HG02884 (cell line): Measurements from ENCODE around the gene MXD4.

Source experiments
- ATAC-seq: cut with Tn5 transposase; IDR thresholded peaks from one replicate; pipeline ENCODE4 v1.9.1; 2021; ENCODE audit warnings: mild to moderate bottlenecking, moderate library complexity; ENCODE audit not compliant: unreplicated experiment

Gene MXD4

DNA sequence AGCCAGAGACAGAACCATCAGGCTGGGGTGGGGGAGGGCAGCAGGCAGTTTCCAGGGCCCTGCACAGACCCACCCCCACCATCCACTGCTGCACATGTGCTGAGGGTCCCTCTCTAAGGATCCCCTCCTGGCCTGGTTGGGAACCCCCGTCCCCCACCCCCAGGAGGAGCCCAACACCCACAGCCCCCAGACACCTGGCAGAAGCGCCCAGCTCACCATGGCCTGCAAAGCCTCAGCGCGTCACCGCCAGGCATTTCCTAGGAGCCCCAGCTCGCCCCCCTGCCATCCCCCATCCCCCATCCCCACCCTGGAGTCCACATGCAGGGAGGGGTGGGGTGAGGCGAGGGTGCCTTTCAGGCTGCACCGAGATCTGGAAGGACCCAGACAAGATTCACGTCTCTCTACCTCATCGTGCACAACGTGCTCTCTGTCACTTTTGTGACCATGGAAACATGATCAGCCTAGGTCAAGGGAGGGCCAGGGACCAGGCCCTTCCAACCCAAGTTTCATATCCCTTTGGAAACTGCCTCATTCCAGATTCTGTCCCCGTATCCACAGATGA, 9.3 kb downstream of the MXD4 start:
- no peak for ATAC-seq

DNA sequence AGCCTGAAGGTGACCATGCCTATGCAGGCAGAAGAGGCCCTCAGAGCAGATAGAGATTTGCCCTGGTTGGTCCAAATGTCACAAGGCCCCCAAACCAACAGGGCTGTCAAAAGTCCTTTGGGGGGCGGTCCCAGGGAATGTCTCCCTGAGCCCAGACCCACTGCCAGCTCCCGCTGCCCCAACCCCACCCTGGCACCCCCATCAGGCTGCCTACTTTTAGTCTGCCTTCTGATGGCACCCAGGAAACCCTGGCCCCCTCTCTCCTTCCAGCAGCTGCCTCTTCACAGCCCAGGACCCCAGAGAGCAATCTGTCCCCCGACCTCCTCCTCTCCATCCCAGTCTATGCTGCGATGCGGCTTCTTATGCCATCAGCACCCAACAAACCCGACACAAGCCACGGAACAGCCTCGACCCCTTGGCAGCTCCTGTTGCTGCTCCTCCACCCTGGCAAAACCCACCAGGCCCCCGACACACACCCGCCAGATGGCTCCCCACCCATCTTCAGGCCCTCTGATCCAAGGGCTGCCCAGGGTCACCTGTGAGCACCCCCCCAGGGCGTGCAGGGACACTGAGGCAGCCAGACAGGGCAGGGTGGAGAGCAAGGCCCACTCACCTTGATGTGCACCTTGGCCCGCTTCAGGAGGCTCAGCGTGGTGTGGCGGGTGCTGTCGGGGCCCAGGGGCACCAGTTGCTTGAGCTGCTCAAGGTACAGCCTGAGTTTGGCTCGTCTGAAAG, 9.9 kb downstream of the MXD4 start:
- no peak for ATAC-seq

DNA sequence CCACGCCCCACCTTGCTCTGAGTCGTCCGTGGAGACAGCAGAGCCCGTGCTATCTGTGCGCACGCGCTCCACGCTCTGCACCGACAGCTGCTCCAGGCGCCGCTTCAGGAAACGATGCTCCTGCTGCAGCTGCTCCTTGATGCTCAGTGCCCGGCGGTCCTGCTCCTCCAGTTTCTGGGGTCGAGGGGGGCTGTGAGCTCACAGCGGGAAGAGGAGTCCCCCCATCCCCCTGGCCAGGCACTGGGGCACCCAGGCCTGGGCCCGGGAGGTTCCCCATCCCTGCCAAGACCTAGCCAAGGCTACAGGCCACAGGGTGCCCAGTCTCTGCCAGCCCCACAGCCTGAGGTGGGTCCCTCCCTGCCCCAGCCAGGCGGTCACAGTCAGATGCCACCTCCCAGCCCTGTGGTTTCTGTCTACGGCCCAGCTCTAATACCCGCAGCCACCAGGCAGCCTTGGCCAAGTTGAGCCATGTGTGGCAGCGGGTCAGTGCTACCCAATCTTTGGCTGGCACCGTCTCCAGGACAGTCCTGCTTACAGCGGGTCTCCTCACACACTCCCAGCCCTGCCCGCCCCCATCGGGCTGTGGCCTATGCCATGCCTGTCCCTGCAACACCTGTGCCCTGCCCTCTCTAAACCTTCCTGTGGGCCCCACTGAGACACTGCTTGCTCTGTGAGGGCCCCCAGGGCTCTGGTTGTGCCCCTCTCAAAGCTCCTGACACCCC, 10.7 kb downstream of the MXD4 start:
- ATAC-seq = no peak

DNA sequence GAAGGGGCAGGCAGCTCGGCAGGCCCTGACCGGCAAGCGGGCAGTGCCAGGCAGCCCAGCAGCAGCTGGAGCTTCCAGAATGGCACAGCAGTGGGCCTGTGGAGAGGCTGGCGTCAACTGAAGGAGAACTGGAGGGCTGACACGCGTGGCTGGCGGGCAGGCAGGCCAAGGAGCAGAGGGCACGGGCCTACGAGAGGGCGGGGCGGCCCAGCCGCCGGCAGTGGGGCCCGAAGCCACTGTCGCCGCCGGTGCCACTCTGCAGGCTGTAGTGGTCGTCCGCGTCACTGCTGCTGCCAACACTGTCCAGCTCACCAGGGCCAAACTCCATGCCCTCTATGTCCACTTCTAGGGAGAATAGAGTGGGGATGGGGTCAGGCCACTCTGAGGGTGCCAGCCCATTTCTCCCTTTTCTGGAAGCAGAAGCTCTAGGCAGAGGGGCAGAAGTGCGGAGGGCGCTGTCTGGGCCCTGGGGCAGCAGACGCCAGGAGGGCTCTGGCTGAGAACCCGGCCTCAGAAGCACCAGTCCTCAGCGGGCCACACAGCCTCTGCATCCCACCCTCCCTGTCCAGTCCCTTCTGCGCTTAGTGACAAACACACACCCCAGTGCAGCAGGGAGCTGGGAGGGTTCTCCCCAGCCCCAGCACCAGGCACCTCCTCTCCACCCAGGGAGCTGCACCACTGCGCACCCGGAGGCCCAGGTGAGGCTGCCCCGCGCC, 11.4 kb downstream of the MXD4 start:
- no peak for ATAC-seq

DNA sequence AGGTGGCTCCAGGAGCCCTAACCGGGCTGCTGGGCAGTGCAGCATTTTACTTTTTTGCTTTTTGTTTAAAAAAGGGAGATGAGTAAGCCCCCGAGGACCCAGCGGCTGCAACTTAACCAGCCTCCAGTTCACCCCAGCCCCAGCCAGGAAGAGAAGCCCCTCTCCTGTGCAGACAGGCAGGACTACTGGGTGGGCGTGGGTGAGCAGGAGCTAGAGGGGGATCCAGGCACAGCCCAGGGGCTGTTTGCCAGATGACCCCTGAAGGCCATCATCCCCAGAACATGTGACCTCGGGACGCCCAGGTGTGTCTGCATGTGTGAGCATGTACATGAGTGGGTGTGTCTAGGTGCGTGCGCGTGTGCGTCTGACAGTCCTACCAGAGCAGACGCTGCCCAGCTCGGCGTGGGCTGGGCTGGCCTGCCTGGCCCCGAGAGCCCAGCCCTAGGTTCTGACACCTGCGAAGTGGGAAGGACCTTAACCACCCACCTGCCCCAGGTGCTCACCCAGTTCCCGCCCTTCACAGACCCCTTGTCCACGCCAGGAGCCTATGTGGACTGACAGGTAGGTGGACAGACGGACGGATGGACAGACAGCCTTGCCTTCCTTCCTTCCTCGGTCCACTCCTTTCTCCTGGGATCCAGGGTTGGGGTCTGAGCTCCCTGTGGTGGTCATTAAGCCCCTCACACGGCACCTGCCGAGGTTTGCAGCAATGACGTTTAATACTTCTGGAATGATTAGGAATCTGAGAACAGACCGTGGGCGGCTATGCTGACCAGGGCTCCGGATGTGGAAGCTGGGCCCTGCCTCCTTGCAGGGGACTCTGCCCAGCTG, 12.2 kb downstream of the MXD4 start:
- ATAC-seq = no peak

DNA sequence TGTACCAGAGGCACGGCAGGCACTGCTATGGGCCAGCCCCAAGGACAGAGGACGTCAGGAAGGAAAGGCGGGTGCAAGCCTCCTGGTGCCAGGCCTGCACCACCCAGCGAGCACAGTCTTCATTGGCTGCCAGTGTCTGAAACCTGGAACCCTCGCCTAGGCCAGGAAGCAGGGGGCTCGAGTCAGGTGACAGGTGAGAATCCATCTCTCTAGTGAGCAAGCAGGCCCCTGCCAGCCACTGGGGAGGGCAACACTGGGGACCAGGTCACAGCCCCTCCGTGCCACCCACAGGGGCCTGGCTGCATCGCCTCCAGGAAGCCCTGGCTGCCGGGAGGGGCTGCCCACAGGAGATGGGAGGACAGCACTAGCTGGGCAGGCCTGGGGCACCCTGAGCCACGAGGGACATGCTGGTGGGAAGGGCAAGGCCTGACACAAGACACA, 13.1 kb downstream of the MXD4 start:
- no peak for ATAC-seq

DNA sequence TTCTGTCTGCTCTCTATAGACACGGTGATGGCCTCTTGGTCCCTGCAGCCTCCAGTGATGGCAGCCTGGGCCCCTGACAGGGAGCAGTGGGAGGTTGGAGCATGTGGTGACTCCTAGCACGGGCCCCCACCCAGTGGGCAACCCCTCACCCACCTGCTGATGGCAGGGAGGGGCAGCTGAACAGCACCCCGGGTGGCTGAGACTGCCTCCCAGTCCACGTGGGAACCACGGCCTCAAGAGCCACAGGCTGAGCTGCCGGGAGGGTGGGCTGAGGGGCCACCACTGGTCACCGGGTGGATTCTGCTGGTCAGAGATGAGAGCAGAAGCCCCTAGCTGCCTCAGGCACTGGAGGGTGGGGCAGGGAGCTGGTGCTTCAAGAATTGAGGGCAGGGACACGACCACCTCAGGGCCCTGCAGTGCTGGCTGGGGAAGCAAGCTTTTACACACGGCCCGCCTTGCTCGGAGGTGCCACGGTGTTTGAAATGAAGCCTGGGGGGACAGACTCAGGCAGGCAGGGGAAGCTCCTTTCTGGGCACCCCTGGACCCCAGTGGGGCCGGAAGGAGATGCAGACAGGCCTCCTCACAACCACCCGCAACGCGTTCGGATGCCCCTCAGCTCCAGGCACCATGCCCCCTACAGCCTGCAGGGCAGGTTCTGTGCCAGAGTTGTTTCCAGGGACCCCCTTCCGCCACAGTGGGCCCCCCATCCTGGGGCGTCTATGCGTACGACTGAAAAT, 13.7 kb downstream of the MXD4 start:
- ATAC-seq = no peak

DNA sequence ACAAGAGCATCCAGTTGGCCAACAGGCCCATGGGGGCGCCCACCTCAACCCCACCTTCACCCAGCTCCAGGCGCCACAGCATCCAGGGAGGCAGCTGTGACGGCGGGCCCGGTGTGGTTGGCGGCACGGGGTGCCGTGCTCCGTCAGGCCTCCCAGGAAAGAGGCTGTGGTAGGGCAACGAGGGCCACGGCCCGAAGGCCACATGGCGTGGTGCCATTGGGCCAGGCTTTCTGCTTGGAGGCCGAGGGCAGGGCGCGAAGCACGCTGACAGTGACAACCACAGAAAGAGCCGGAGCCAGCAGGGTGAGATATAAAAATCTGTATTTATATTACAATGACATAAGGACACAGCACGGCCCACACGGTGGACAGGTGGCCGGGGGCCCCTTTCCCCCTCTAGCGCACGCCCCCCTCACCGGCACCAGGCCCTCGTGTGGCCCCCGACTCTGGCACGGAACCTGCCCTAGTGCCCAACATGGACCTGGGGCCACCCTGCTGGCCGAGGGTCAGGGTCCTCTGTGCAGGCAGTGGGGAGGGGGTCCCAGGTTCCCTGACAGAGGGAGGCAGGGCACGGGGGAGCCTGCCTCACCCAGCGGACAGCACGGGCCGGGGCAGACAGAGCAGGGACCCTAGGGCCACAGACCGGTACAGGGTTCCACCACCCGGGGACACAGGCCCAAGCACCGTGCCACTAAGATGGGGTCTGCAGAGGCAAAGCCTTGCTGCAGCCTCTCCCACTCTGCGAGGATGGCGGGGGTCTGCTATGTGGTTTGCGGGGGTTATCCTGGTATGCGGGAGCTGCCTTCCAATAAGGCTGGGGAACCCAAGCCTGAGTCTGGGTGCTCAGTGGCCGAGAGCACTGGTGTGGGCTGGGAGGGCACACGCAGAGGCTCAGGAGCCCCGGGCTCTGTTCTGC, 14.5 kb downstream of the MXD4 start:
- ATAC-seq = no peak

DNA sequence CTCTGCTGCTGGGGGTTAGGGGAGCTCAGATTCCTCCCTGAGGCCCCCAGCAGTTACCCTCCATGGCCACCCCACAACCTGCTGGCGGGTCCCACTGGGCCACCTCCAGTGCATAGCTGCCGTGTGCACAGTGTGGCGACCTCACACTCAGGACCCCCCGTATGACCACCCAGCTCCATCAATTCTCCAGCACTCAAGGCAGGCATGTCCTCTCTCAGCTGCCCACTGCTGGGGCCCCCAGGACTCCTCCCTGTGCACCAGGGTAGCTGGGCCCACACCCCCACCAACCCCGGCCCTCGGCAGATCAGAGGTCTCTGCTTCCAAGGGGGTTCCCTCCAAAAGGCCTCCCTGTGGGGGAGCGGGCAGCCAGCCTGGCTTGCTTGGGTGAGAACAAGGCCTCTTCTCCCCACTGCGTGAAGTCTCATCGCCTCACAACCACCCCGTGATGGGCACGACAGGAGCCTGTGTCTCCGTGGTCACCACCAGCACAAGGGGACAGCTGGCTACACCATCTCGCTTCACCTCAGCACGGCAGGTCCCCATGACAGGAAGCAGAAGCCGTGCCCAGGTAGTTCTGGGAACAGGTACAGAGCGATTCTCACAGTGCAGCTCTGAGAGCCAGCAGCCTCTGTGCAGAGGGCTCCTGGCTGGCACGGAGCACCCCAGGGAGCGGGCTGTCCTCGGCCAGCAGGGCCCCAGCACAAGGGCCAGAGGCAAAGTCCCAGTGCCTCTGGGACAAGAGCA, 15.4 kb downstream of the MXD4 start:
- ATAC-seq = no peak

DNA sequence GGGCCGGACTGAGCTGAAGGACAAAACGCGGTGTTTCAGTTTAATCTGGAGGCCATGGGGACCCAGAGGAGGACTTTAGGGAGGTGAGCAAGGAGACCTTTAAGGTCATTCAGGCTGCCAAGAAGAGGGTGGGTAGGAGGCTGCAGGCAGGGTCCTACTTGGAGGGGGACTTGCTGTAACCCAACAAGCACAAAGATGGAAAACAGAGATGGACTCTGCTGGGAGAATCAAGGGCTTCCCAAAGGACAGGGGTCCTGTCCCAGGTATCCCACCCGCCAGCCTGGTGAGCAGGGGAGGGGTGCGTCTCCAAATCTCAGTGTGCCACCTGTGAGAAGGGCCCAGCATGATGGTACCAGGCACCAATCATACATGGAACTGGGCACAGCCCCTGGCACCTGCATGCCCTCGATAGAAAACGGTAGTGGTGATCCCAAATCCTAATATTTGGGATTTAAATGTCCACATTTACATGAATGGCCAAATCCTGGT, 16.1 kb downstream of the MXD4 start:
- no peak for ATAC-seq

DNA sequence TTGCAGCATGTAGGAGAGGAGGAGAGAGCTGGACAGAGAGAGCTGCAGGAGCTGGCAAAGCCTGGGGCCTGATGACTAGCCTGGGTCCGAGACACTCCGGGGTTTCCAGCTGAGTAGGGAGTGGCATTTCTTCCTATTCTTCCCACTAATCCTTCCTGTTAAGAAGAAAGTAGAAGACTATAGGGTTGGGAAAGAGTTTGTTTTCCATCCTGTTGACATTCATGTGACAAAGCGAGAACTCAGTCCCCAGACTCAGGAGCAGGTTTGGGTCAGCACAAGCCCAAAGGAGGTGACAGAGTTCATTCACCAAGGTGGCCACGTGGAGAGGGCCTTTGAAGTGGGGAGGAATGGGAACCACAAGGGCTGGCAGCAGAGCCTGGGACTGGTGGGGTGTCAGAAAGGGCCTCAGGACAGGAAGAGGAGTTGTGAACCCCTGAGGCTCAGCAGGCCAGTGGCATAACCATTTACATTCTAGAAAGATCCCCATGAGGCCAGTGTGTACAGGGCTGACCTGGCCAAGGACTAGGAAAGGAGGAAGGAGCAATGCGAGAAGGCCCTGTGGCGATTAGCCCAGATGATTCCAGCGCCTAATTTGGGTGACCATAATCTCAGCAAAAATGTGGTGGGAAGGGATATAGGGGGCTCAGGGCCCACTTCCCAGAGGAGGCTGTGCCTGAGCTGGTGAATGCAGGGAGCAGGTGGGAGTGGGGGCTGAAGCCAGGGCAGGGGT, 16.7 kb downstream of the MXD4 start:
- ATAC-seq = no peak

DNA sequence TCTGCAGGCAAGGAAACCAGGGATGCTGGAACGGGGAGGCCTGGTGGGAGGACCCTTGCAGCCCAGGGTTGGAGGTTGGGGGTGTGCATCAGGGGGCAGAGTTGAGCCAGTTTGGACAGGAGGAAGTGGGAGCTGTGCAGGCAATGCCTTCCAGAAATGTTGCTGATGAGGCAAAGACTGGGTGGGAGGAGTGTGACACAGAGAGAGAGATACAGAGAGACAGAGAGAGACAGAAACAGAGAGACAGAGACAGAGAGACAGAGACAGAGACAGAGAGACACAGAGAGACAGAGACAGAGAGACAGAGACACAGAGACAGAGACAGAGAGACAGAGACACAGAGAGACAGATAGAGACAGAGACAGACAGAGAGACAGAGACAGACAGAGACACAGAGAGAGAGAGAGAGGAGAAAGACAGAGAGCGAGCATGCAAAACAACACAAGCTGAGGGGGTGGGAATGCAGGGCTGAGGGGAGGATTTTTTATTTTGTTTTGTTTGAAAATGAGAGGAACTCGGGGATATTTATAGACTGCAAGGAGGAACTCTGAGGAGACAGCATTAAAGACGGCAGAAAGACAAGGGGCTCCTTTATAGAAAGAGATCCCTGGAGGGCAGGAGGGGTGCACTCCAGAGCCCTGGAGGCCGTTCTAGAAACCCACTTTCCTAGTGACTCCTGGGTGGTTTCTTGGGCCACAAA, 18.1 kb downstream of the MXD4 start:
- ATAC-seq = no peak

DNA sequence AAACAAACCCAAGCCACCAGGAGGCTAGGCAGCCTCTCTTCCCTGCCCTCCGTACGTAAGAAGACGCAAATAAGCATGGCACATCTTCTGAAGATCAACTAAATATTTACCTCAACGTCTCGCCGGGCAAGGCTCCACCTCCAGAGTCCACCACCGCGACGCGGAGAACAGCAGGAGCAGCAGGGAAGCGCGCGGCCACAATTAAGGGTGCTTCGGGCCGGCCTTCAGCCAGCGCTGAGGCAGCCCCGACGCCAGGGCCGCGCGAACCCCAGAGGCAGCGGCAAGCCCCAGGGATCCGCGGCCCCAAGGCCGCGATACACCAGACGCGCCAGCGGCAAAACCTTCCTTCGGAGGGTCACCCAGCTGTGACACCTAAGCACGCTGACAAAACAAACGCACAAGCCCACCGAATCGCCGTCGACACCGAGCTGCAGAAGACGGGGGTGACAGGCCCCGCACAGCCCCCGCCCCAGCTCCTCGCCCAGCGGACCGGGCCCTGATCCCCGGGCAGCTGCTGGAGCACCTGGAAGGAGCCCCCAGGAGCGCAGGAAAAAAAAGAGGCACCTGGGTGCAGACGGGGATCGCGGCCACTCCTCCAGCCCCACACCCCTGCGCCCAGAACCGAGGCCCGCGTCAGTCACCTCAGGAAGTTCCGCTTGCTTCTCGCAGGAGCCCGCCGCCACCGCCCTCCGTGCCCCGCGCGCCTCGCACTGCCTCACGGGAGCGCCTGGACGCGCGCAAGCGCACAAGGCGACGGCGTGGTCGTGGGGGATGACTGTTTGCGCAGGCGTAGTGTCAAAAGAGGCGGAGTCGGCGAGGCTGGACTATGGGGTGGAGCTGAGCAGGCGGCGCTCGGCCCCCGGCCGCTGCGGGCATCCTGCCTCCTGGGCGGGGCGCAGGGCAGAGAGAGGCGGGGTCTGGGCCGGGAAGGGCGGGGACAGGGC, 20.2 kb downstream of the MXD4 start, which contains the start of the genes HAUS3 and POLN:
HAUS3 (minus strand) TSS at position 712 of the 944 bp plus-strand sequence. CDS start 1,175 bp downstream, outside the sequence.
POLN (minus strand) TSS at position 712 of the 944 bp plus-strand sequence. CDS start 12,890 bp downstream, outside the sequence.
- peak; percentile 83 for ATAC-seq

DNA sequence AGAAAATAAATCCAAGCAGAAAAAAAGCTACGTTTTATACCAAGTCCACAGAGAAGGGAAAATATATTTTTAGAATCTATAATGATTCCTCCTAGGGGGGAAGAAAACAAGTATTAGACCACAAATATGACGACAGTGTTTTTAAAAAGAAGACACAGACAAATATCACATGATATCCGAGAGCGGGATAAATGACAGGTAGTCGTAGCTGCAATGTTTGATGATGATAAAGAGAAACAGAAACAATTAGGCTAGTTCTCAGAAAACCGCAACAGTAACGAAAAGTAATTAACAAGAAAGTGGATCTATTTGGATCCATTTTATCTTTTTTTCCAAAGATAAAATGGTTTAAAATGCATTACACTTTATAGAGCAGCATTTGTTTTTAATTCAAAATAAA, 20.9 kb downstream of the MXD4 start:
- ATAC-seq = no peak

DNA sequence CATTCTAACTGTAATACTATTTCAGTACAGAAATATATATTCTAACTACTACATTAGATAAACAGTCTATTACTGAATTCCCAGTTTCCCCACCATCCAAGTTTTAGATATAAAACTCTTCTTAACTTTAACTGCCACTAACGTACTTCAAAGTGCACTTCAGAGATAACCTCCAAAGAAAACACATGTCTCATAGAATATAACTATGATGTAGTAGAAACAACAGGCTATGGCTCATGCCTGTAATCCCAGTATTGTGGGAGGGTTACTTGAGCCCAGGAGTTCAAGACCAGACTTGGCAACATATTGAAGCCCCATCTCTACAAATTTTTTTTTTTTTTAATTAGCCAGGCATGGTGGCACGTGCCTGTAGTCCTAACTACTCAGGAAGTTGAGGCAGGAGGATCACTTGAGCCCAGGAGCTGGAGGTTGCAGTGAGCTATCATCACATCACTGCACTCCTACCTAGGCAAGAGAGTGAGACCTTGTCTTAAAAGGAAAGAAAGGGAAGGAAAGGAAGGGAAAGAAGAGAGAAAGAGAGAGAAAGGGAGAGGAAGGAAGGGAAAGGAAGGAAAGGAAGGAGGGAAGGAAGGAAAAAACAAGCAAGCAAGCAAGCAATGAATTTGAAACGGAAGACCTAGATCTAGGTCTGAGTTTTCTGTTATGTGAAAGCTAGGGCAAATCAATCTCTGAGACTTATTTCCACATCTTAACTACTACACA, 24.8 kb downstream of the MXD4 start:
- ATAC-seq = no peak
